ENCODE results near the gene BRD9.

- no peak for TF ChIP-seq POLR2AphosphoS5 (IDR thresholded peaks at IDR 0.05; ENCODE audit: low read depth, low read length)
- no peak for TF ChIP-seq TAF1 (IDR thresholded peaks at IDR 0.05; ENCODE audit: borderline replicate concordance, insufficient read depth, low read length)
- TF ChIP-seq SIN3A (IDR thresholded peaks at IDR 0.05; ENCODE audit: borderline replicate concordance, insufficient read depth, low read length): no peak
- TF ChIP-seq REST (IDR thresholded peaks at IDR 0.05; ENCODE audit: insufficient read depth in 1 of 2, low read depth in 2 of 2, low read length in 2 of 2): no peak
Measured at GRCh38 chr5:872301-872700, 20.3 kb downstream of the BRD9 start.

All from PFSK-1 (cell line).